Measurements from ENCODE around the gene SLC15A1.

SLC15A1 gene

GRCh38 chr13:98798849-98799645 lies 46.6 kb upstream of the SLC15A1 start:
- Histone ChIP-seq H2BK120ac (ENCODE audit: insufficient read depth, low read length, poor library complexity) (no peak overlapping the region), H3K4me1 (ENCODE audit: control insufficient read depth in 1 of 2, insufficient read depth in 2 of 2, low read length in 2 of 2) (peaks cover 0 to 2% of the 10 kb centered on the region in 2 experiments), H3K27me3 (ENCODE audit: insufficient read depth, low read length) (no peaks in the 10 kb centered on the region), H3K9me3 (ENCODE audit: insufficient read depth, low read depth, low read length) (no peaks in the 10 kb centered on the region), H3K18ac (ENCODE audit: low read length) (no peak overlapping the region), H4K12ac (ENCODE audit: low read depth, low read length) (no peak overlapping the region), H2AK5ac (ENCODE audit: low read length) (no peak overlapping the region), H2BK12ac (ENCODE audit: low read length) (no peak overlapping the region), H3K4me2 (ENCODE audit: low read length) (no peak overlapping the region), H4K8ac (ENCODE audit: low read depth, low read length) (no peak overlapping the region), H3K79me1 (ENCODE audit: low read length) (no peaks in the 10 kb centered on the region), H3K36me3 (ENCODE audit: control insufficient read depth in 1 of 2, insufficient read depth in 2 of 2, low read length in 2 of 2) (peaks cover 19 to 45% of the 10 kb centered on the region in 2 experiments), H4K91ac (ENCODE audit: low read depth, low read length) (no peak overlapping the region), H3K4me3 (ENCODE audit: low read depth, low read length) (no peak overlapping the region), H3K27ac (ENCODE audit: low read depth, low read length) (no peak overlapping the region), H3K9ac (ENCODE audit: low read length) (no peak overlapping the region), H2BK5ac (ENCODE audit: low read depth, low read length, poor library complexity) (no peak overlapping the region), H3K14ac (ENCODE audit: low read length) (no peak overlapping the region), H3K79me2 (ENCODE audit: control insufficient read depth, insufficient read depth, low read length, poor library complexity) (no peaks in the 10 kb centered on the region), H3K4ac (ENCODE audit: low read depth, low read length) (no peak overlapping the region), H2AFZ (ENCODE audit: insufficient read depth, low read length, poor library complexity) (no peak overlapping the region), H3K23ac (ENCODE audit: low read length) (no peak overlapping the region)
- peak; percentile 17 to 54 for DNase-seq
- no CpG with 5 or more reads among the region's 5 CpGs for WGBS (ENCODE audit: extremely low coverage, insufficient coverage, insufficient read length)

- H3K4me2 ChIP-seq (ENCODE audit: low read length) = no peak overlapping the region
These were observed 45.0 kb upstream of the SLC15A1 start for GRCh38 chr13:98797456-98797855.

GRCh38 chr13:98796798-98797197 lies 44.3 kb upstream of the SLC15A1 start:
- H3K18ac ChIP-seq (ENCODE audit: low read length) = no peak overlapping the region
- no peak overlapping the region for H3K27ac ChIP-seq (ENCODE audit: low read depth, low read length)
- H3K4me2 ChIP-seq (ENCODE audit: low read length) = no peak overlapping the region
- no peak overlapping the region for H2BK5ac ChIP-seq (ENCODE audit: low read depth, low read length, poor library complexity)
- no peaks in the 10 kb centered on the region for H3K79me1 ChIP-seq (ENCODE audit: low read length)
- H4K8ac ChIP-seq (ENCODE audit: low read depth, low read length) = no peak overlapping the region
- H3K14ac ChIP-seq (ENCODE audit: low read length) = no peak overlapping the region
- H2AK5ac ChIP-seq (ENCODE audit: low read length) = no peak overlapping the region
- no peak overlapping the region for H2BK12ac ChIP-seq (ENCODE audit: low read length)
- DNase-seq = peak in 1 of 2 donors; percentile 49
- H2AFZ ChIP-seq (ENCODE audit: insufficient read depth, low read length, poor library complexity) = no peak overlapping the region
- no CpG with 5 or more reads among the region's 10 CpGs for WGBS (ENCODE audit: extremely low coverage, insufficient coverage, insufficient read length)
- no peak overlapping the region for H2BK120ac ChIP-seq (ENCODE audit: insufficient read depth, low read length, poor library complexity)
- no peak overlapping the region for H4K91ac ChIP-seq (ENCODE audit: low read depth, low read length)
- H3K9me3 ChIP-seq (ENCODE audit: insufficient read depth, low read depth, low read length) = no peaks in the 10 kb centered on the region
- H3K79me2 ChIP-seq (ENCODE audit: control insufficient read depth, insufficient read depth, low read length, poor library complexity) = no peaks in the 10 kb centered on the region
- H3K27me3 ChIP-seq (ENCODE audit: insufficient read depth, low read length) = no peaks in the 10 kb centered on the region
- no peak overlapping the region for H3K9ac ChIP-seq (ENCODE audit: low read length)
- no peak overlapping the region for H3K23ac ChIP-seq (ENCODE audit: low read length)
- no peak overlapping the region for H3K4ac ChIP-seq (ENCODE audit: low read depth, low read length)
- no peak overlapping the region for H4K12ac ChIP-seq (ENCODE audit: low read depth, low read length)
- H3K4me1 ChIP-seq (ENCODE audit: control insufficient read depth in 1 of 2, insufficient read depth in 2 of 2, low read length in 2 of 2) = peaks cover 0 to 2% of the 10 kb centered on the region in 2 experiments
- H3K4me3 ChIP-seq (ENCODE audit: low read depth, low read length) = no peak overlapping the region
- H3K36me3 ChIP-seq (ENCODE audit: control insufficient read depth in 1 of 2, insufficient read depth in 2 of 2, low read length in 2 of 2) = peaks cover 21 to 43% of the 10 kb centered on the region in 2 experiments

More at GRCh38 chr13:98797456-98797855, 45.0 kb upstream of the SLC15A1 start:
- no peak overlapping the region for H4K91ac ChIP-seq (ENCODE audit: low read depth, low read length)
- no CpG with 5 or more reads among the region's 6 CpGs for WGBS (ENCODE audit: extremely low coverage, insufficient coverage, insufficient read length)
- H3K79me1 ChIP-seq (ENCODE audit: low read length) = no peaks in the 10 kb centered on the region
- H3K23ac ChIP-seq (ENCODE audit: low read length) = no peak overlapping the region
- no peak overlapping the region for H2BK120ac ChIP-seq (ENCODE audit: insufficient read depth, low read length, poor library complexity)
- H3K79me2 ChIP-seq (ENCODE audit: control insufficient read depth, insufficient read depth, low read length, poor library complexity) = no peaks in the 10 kb centered on the region
- H4K12ac ChIP-seq (ENCODE audit: low read depth, low read length) = no peak overlapping the region
- no peak overlapping the region for H3K18ac ChIP-seq (ENCODE audit: low read length)
- H3K36me3 ChIP-seq (ENCODE audit: control insufficient read depth in 1 of 2, insufficient read depth in 2 of 2, low read length in 2 of 2) = peaks cover 21 to 44% of the 10 kb centered on the region in 2 experiments
- no peak overlapping the region for H2BK12ac ChIP-seq (ENCODE audit: low read length)
- no peaks in the 10 kb centered on the region for H3K27me3 ChIP-seq (ENCODE audit: insufficient read depth, low read length)
- no peak overlapping the region for H2BK5ac ChIP-seq (ENCODE audit: low read depth, low read length, poor library complexity)
- H3K9me3 ChIP-seq (ENCODE audit: insufficient read depth, low read depth, low read length) = no peaks in the 10 kb centered on the region
- H3K27ac ChIP-seq (ENCODE audit: low read depth, low read length) = no peak overlapping the region
- DNase-seq = no peak
- H3K4me1 ChIP-seq (ENCODE audit: control insufficient read depth in 1 of 2, insufficient read depth in 2 of 2, low read length in 2 of 2) = peaks cover 0 to 2% of the 10 kb centered on the region in 2 experiments
- no peak overlapping the region for H3K14ac ChIP-seq (ENCODE audit: low read length)
- H2AK5ac ChIP-seq (ENCODE audit: low read length) = no peak overlapping the region
- no peak overlapping the region for H4K8ac ChIP-seq (ENCODE audit: low read depth, low read length)
- no peak overlapping the region for H3K9ac ChIP-seq (ENCODE audit: low read length)
- no peak overlapping the region for H2AFZ ChIP-seq (ENCODE audit: insufficient read depth, low read length, poor library complexity)
- no peak overlapping the region for H3K4me3 ChIP-seq (ENCODE audit: low read depth, low read length)
- no peak overlapping the region for H3K4ac ChIP-seq (ENCODE audit: low read depth, low read length)

- Histone ChIP-seq H2AK5ac (ENCODE audit: low read length) (no peak overlapping the region), H3K27ac (ENCODE audit: low read depth, low read length) (no peak overlapping the region), H2BK5ac (ENCODE audit: low read depth, low read length, poor library complexity) (no peak overlapping the region), H2AFZ (ENCODE audit: insufficient read depth, low read length, poor library complexity) (no peak overlapping the region), H3K4me1 (ENCODE audit: control insufficient read depth in 1 of 2, insufficient read depth in 2 of 2, low read length in 2 of 2) (peaks cover 0 to 2% of the 10 kb centered on the region in 2 experiments), H2BK120ac (ENCODE audit: insufficient read depth, low read length, poor library complexity) (no peak overlapping the region), H4K91ac (ENCODE audit: low read depth, low read length) (no peak overlapping the region), H3K9me3 (ENCODE audit: insufficient read depth, low read depth, low read length) (no peaks in the 10 kb centered on the region), H3K27me3 (ENCODE audit: insufficient read depth, low read length) (no peaks in the 10 kb centered on the region), H3K4ac (ENCODE audit: low read depth, low read length) (no peak overlapping the region), H4K8ac (ENCODE audit: low read depth, low read length) (no peak overlapping the region), H3K79me1 (ENCODE audit: low read length) (no peaks in the 10 kb centered on the region), H2BK12ac (ENCODE audit: low read length) (no peak overlapping the region), H3K18ac (ENCODE audit: low read length) (no peak overlapping the region), H3K4me3 (ENCODE audit: low read depth, low read length) (no peak overlapping the region), H3K23ac (ENCODE audit: low read length) (no peak overlapping the region), H3K36me3 (ENCODE audit: control insufficient read depth in 1 of 2, insufficient read depth in 2 of 2, low read length in 2 of 2) (peaks cover 23 to 44% of the 10 kb centered on the region in 2 experiments), H4K12ac (ENCODE audit: low read depth, low read length) (no peak overlapping the region), H3K9ac (ENCODE audit: low read length) (no peak overlapping the region), H3K4me2 (ENCODE audit: low read length) (no peak overlapping the region), H3K79me2 (ENCODE audit: control insufficient read depth, insufficient read depth, low read length, poor library complexity) (no peaks in the 10 kb centered on the region), H3K14ac (ENCODE audit: low read length) (no peak overlapping the region)
- no peak for DNase-seq
- no CpG with 5 or more reads among the region's 5 CpGs for WGBS (ENCODE audit: extremely low coverage, insufficient coverage, insufficient read length)
These were observed 43.7 kb upstream of the SLC15A1 start for GRCh38 chr13:98796191-98796590.

All from trophoblast cell (in vitro differentiated cells and primary cell).